C1 segment of cervical spinal cord (tissue), 14 donors: ENCODE measurements around the gene MLST8.
A peak's percentile ranks its signal among the peaks of the same experiment; 100 is the strongest.
"Not testable (repeated sequence)": the region's sequence is repeated elsewhere in the genome, so short reads cannot be mapped to it uniquely, and the experiment has no call there.

Source experiments
- DNase-seq, 14 donors: peaks; one replicate each; lab custom pipeline; 2025; lab: John Stamatoyannopoulos, UW

MLST8 gene

DNA sequence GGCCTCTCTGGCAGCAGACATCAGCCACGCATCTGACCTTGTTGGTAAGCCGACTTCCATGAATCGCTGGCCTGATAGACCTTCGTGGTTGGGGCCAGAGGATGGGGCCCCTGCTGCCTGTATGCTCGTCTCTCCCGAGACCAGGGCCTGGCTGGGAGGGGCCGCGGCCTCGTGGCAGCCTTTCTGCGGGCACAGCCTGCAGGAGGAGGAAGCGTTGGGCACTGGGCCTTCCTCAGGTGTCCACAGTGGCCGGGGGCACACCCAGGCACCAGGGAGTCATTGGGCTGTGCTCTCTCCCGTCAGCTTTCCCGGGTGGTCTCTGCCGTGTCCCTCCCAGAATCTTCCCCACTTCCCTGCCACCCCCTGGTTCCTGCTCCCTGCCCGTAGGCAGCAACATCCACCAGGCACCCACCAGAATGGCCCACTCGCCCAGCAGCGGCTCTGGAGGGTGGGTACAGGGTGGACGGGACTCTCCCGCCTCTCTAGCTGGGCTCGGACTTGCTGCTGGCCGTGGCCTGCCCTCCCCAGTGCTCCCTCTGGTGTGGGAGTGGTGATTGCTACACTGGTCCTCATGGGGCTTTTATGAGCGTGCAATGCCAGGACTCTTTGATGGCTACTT, 24.5 kb downstream of the MLST8 start:
- DNase-seq, result no peak

DNA sequence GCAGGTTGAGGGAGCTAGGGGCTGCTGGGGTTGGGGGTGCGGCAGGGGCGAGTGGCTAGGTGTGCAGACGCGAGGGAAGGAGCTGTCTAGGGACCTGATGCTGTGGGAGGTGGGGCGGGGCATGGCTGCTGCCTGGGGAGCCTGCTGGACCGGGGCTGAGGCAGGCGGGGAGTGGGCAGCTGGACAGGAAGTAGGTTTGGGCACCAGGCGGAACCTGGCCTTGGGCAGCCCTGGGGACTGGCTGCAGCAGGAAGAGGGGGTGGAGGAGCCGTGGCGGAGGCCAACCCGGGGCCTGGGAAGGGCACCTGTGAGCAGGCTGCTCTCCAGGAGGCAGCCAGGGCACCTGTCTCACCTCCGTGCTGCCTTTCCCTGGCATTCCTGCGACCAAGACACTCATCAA, 25.1 kb downstream of the MLST8 start:
- DNase-seq, result no peak

DNA sequence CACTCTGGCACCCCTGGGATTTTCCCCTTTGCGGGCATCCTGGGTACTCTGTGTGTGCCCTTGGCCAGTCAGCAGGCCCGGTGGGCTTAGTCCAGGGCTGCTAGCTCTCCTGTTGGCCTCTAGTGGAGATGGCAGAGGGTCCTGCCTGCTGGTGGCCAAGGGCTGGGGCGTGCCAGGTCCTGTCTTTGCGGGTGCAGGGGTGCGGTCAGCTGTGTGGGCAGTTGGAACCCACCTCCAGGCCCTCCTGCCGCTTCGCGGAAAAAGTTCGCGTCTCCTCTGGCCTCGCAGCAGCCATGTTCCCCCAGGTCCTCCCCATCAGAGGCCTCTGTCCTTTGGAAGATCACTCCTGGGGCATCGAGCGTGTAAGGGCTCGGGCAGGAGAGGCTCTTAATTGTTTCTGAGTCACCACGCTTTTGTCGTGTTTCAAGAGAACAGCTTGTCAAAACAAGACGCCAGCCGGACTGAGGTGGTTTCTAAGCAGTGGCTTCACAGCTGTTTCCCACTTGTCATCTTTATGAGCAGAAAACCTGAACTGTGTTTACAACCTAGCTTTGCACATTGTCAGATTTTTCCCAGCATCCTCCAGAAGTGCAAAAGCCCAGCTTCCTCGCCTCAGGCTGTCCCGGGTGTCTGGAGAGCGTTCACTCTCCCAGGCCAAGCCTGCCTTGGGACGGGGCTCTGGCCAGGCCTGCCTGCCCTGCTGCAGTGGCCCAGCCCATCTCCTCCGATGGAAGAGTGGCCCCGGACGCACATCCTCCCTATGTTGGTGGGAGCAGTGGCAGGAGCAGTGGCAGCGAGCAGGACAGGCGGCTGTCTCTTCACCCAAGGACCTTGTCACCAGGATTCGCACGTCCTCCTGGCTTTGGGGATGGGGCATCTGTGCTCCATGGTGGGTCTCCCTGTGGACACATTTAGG, 26.0 kb downstream of the MLST8 start:
- DNase-seq, result no peak

DNA sequence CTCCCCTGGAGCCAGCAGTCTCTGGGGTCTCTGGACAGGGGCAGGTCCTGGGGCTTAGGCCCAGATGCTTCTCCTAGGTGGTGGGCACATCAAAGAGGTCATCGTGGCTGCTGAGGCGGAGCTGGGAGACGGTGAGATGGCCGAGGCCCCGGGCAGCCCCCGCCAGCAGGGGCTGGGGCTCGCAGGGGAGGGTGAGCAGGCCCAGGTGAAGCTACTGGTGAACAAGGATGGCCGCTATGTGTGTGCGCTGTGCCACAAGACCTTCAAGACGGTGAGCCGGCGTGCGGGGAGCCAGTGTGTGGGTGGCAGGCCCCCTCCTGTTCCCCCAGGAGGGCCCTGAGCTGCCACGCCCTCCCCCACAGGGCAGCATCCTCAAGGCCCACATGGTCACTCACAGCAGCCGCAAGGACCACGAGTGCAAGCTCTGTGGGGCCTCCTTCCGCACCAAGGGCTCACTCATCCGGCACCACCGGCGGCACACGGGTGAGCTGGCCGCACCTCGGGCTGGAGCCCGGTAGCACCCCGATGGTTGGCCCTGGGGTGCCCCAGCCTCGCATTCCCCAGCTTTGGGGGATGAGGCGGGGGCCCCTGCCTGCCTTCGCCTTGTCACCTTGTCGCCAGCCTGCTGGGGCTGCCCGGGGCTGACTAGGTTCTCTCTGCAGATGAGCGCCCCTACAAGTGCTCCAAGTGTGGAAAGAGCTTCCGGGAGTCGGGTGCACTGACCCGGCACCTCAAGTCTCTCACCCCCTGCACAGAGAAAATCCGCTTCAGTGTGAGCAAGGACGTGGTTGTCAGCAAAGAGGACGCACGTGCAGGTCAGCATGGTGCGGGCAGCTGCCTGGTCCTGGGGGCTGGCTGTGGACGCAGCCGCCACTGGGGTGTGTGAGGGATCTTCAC, 27.1 kb downstream of the MLST8 start:
- no peak for DNase-seq

DNA sequence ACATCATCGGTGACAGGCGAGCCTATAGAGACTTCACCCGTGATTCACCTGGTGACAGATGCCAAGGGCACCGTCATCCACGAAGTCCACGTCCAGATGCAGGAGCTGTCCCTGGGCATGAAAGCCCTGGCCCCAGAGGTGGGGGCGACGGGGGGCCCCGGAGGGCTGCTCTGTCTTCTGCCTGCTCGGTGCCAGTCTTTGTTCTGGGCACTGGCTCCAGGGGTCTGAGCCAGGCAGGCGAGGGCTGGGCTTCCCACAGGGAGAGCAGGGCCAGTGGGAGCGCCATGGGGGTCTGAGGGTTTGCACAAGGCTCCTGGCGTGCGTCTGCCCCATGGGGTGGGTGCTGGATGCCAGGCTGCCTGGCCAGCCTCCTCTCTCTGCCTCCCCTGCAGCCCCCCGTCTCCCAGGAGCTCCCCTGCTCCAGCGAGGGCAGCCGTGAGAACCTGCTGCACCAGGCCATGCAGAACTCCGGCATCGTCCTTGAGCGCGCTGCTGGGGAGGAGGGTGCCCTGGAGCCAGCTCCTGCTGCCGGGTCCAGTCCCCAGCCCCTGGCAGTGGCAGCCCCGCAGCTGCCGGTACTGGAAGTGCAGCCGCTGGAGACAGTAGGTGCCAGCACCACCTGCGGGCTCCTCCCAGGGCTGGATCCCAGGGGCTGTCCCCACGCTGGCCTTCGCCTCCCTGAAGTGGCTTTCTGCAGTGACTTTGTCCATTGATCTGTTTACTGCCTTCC, 28.0 kb downstream of the MLST8 start:
- peak in 1 of 14 donors; percentile 18 for DNase-seq

DNA sequence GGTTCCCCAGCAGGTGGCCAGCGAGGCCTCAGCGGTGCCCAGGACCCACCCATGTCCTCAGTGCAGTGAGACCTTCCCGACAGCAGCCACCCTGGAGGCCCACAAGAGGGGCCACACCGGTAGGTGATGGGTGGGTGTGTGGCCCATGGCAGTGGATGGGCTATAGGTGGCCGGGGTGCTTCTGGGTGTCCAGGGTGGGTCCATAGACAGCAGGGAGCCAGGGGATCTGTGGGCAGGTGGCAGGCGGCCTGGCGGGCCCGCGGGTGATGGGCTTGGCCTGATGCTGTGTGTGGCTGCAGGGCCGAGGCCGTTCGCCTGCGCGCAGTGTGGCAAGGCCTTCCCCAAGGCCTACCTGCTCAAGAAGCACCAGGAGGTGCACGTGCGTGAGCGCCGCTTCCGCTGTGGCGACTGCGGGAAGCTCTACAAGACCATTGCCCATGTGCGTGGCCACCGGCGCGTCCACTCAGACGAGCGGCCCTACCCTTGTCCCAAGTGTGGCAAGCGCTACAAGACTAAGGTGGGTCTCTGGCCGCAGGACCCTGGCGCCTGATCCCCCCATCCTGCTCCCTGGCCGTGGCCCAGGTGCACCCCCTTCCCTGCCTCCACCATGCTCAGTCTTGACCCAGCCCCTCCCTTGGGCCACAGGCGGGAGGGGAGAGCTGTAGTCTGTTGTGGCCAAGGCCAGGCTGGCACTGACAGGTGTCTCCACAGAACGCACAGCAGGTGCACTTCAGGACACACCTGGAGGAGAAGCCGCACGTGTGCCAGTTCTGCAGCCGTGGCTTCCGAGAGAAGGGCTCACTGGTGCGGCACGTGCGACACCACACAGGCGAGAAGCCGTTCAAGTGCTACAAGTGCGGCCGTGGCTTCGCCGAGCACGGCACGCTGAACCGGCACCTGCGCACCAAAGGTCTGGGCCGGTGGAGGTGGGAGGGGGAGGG, 28.9 kb downstream of the MLST8 start:
- no peak for DNase-seq

DNA sequence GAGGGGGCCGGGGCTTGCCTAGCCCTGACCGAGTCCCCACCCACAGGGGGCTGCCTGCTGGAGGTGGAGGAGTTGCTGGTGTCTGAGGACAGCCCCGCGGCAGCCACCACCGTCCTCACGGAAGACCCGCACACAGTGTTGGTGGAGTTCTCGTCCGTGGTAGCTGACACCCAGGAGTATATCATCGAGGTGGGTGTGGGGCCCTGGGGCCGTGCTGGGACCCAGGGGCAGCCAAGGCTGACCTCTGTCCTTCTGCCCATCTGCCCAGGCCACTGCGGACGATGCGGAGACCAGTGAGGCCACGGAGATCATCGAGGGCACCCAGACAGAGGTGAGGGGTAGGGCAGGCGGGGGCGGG, 29.5 kb downstream of the MLST8 start:
- DNase-seq, result no peak

DNA sequence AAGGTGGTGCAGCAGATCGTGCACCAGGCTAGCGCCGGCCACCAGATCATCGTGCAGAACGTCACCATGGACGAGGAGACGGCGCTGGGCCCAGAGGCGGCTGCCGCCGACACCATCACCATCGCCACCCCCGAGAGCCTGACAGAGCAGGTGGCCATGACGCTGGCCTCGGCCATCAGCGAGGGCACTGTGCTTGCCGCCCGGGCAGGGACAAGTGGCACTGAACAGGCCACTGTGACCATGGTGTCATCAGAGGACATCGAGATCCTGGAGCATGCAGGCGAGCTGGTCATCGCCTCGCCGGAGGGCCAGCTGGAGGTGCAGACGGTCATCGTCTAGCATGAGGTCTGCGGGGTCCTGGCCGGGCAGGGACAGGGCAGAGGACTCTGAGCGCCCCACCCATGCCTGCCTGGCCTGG, 30.0 kb downstream of the MLST8 start:
- DNase-seq, result no peak

DNA sequence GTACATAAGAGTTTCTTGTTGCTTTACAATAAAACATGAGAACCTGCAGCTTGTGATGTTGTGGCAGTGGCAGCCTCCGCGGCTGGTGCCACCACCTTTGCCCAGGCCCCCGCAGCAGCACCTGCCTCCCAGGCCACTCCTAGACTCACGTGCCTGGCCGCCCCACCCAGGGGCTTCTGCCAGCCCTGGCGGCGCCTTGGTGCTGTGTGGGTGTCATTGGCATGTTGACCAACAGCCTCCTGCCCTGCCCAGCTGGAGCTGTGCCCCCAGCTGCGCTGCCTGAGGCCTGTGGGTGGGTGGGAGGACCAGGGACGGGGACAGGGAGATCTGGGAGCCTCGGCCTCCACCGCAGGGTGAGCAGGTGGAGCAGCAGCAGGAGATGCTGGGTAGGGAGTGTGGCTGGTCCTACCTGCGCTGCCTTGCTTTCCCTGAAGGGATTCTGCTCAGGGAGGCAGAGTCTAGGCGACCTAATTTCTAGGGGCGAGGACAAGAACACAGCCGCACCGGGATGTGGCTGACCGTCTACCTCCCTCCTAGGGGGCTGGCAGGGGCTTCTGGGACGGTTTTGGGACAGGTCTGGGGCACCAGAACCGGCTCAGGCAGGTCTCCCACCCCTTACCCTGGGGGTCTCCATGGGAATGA, 30.6 kb downstream of the MLST8 start:
- DNase-seq, result peak in 1 of 14 donors; percentile 21

DNA sequence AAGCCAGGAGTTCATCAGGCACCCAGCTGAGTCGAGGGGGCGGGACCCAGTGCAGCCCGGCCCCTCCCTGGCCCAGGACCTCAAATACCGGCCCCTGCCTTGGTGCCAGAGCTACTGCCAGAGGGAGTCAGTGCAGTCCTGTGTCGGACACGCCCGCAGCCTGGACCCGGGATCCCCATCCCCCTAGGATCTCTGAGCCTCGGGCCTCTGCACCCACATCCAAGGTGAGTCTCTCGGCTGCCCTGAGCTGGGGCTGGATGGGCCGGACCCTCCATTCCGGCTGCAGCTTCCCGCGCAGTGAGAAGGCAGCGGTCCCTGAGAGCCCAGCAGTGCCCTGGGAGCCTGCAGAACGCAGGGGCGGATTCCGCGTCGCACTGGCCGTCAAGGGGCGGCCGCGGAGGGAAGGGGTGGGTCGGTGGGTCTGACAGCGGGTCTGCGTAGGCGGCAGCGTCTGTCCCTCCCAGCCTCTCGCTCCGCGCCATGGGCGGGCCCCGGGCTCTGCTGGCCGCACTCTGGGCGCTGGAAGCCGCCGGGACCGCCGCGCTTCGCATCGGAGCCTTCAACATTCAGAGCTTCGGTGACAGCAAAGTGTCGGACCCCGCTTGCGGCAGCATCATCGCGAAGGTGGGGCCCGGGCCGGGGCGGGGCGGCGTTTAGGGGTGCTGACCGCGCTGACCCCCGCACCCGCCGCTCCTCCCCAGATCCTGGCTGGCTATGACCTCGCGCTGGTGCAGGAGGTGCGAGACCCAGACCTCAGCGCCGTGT, 31.3 kb downstream of the MLST8 start, which contains the start of gene DNASE1L2:
TSS of gene DNASE1L2 (plus strand) at position 108 of the 765 bp plus-strand sequence. CDS start at position 481, 373 bp downstream.
- no peak for DNase-seq

DNA sequence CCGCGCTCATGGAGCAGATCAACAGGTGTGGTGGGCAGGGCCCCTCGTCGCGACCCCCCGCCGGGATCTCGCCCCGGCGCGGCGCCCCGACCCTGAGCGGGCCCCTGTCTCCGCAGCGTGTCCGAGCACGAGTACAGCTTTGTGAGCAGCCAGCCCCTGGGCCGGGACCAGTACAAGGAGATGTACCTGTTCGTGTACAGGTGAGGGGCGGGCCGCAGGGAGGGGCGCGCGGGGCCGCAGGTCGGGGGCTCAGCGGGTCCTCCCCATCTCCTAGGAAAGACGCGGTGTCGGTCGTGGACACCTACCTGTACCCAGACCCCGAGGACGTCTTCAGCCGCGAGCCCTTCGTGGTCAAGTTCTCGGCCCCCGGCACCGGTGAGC, 31.8 kb downstream of the MLST8 start:
- DNase-seq, result no peak

DNA sequence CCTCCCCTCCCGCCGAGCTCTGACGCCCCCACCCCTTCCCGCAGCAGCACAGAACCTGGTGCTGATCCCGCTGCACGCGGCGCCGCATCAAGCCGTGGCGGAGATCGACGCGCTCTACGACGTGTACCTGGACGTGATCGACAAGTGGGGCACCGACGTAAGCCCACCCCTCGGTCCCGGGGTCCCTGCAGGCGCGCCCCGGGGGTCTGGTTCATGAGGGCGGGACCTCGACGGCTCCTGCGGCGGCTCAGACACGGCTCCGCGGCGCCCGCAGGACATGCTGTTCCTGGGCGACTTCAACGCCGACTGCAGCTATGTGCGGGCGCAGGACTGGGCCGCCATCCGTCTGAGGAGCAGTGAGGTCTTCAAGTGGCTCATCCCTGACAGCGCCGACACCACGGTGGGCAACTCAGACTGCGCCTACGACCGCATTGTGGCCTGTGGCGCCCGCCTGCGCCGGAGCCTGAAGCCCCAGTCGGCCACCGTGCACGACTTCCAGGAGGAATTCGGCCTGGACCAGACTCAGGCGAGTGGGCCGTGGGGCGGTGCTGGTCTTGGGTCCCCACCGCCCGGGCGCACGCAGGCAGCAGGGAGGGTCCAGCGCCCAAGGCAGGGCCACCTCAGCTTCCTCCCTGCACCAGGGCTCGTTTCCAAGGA, 32.4 kb downstream of the MLST8 start:
- no peak for DNase-seq

DNA sequence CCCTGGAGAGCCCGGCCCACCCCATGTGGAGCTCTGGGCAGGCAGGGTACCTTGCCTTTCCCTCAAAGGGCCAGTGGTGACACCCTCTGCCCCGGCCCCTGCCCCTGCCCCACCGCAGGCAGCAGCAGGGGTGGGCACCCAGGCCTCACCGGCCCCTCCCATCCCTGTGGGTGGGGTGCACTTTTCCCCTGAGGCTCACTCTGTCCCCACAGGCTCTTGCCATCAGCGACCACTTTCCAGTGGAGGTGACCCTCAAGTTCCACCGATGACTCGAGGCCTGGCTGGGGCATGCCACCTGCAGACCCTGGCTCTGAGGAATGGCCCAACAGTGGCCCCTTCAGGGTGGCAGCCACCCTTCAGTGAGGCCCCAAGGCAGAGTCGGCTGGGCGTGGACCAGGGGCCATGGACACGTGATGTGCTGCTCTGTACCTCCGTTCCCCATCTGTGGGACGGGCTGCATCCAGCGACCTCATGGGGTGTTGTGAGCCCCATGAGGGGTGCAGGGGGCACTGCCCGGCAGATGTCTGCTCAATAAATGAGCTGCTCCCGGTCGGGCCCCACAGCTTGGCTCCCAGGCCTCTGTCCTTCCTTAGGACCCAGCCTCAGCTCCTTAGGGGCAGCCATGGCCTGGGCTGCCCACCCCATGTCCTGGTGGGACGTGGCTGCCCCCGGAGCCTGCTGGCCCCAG, 33.0 kb downstream of the MLST8 start:
- no peak for DNase-seq

DNA sequence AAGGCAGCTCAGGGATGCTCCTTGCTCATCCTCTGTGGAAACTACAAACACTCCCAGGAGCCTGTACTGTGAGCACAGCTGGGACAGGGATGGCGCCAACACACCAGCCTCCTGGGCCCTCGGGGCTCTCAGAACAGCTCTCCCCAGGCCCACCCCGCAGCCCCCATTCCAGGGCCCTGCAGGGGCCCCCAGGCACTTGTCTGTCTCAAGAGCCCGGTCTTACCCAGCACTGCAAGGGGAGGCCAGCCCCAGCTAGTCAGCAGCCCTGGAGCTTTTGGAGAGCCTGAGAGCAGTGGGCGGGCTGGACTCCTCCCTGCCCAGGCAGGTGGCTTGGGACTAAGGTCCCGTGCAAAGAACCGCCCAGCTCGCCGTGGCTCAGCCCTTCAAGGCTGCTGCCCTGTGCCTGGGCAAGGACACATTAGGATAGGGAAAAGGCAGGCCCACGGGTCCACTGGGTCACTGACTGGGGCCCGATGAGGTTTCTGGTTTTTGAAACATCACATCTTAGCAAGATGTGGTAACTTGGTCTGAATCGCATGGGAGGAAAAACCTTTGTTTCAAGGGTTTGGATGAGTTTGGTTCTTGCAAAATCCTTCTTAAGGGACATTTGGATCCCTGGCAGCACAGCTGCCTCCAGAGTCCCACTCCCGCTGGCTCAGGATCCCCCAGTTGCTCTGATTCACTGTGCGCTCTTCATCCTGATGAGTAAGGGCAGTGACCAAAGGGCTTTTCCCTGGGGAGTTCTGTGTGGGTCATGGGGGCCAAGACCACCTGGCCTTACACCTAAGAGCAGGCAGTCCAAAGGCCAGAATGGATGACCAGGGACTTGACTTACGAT, 33.8 kb downstream of the MLST8 start:
- DNase-seq, result peak in 1 of 14 donors; percentile 40

DNA sequence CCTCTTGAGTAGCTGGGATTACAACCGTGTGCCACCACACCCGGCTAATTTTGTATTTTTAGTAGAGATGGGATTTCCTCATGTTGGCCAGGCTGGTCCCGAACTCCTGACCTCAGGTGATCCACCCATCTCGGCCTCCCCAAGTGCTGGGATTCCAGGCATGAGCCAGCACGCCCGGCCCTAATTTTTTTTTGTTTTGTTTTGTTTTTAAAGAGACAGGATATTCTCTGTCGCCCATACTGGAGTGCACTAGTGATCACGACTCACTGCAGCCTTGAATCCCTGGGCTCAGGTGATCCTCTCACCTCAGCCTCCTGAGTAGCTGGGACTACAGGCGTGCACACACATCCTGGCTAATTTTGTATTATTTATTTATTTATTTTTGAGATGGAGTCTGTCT, 35.1 kb downstream of the MLST8 start:
- DNase-seq, result not testable (repeated sequence)

DNA sequence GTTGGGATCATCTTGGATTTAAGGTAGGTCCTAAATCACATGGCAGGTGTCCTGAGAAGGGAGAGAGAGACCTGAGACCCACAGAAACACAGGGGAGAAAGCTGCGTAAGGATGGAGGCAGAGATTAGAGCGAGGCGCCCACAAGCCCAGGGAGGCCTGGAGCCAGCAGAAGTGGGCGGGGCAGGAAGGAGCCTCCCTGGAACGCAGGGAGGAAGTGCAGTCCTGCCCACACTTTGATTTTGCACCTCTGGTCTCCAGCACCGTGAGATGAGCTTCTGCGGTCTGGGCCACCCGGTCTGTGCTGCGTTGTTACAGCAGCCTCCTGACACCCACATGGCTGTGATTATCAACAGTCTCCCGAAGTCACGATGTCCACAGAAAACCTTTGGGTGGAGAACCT, 37.3 kb downstream of the MLST8 start:
- DNase-seq, result no peak

DNA sequence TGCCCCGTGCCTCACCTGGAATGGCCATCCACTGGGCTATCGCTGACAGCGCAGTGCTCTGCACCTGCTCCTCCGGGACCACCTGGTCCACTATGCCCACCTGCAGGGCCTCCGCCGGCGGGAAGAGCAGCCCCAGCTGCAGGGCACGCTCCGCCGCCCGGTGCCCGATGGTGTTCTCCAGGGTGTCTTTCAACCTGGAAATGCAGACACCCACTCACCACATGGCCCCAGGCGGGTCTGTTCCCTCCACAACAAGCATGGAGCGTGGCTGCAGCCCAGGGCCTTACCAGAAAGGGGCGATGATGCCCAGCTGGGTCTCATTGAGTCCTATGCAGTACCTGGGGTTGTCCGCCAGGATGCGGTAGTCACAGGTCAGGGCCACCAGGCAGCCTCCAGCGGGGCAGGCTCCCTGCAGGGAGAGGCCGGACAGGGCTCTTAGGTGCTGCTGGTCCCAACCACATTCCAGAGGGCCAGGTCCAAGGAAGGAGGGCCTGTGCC, 37.8 kb downstream of the MLST8 start:
- no peak for DNase-seq
